Gastrocnemius medialis (tissue), 4 donors: Measurements from ENCODE around the gene ASTN1.

ENCODE experiments used
- CTCF ChIP-seq, 5 experiments: fragments of 450-650 bp in 3 of 5; fragments of 200-600 bp in 2 of 5; sonication (generic) in 2 of 5; IDR thresholded peaks in 4 of 5; conservative IDR thresholded peaks in 1 of 5; 1 replicate in 4 of 5; 2 replicates in 1 of 5; pipeline ENCODE4 v1.5.1; 2016 to 2019; ENCODE audit warnings: antibody characterized with exemption in 5 of 5, mild to moderate bottlenecking in 3 of 5, moderate library complexity in 3 of 5
- POLR2A ChIP-seq, 2 donors: fragments of 450-650 bp; IDR thresholded peaks; one replicate each; pipeline ENCODE4 v1.6.1; 2017; ENCODE audit warnings: antibody characterized with exemption in 2 of 2, mild to moderate bottlenecking in 2 of 2, moderate library complexity in 2 of 2

- TF ChIP-seq CTCF (IDR thresholded peaks at IDR 0.05 in 4 of 5, conservative IDR thresholded peaks at IDR 0.05 in 1 of 5) (no peak), POLR2A (IDR thresholded peaks at IDR 0.05) (no peak)
Observed at GRCh38 chr1:177208920-177209319, 44.4 kb upstream of the ASTN1 start.
